ENCODE results near the gene FMNL2.

DNA sequence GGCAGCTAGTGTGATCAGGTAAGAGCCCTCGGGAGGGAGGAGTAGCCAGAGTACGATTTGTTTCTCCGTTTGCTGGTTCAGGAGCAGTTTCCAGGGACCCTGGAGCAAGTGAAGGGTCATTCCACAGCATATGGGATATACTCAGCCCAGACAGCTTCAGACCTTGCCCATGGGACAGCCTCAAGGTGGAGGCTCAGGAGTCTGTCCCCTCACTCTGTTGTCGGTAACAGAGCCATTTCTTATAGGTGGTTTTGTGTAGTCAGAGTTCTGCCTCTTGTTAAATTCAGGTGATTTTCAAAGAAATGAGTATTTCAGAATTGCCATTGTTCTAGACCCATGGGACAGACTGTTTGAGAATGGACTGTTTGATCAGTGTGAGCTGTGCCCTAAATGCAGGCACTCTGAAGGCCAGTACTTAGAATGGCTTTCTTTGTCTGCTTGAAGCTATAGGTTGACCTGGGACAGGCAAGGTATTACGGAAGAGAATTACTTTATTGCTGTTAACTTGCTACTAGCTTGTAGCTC, 15.2 kb downstream of the FMNL2 start:
- TF ChIP-seq EZH2 (IDR thresholded peaks at IDR 0.05; ENCODE audit: insufficient read depth, low read length) = no peak
- TF ChIP-seq, protein P1, sequence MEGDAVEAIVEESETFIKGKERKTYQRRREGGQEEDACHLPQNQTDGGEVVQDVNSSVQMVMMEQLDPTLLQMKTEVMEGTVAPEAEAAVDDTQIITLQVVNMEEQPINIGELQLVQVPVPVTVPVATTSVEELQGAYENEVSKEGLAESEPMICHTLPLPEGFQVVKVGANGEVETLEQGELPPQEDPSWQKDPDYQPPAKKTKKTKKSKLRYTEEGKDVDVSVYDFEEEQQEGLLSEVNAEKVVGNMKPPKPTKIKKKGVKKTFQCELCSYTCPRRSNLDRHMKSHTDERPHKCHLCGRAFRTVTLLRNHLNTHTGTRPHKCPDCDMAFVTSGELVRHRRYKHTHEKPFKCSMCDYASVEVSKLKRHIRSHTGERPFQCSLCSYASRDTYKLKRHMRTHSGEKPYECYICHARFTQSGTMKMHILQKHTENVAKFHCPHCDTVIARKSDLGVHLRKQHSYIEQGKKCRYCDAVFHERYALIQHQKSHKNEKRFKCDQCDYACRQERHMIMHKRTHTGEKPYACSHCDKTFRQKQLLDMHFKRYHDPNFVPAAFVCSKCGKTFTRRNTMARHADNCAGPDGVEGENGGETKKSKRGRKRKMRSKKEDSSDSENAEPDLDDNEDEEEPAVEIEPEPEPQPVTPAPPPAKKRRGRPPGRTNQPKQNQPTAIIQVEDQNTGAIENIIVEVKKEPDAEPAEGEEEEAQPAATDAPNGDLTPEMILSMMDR (IDR thresholded peaks at IDR 0.05; ENCODE audit: insufficient read depth, low read depth, low read length) = no peak

All from astrocyte (in vitro differentiated cells and primary cell).